Umbilical cord (tissue), 2 donors: ENCODE data around the gene COL3A1. TPM values are rescaled to one million over a fixed set of nuclear protein-coding genes. Genes with fewer than 3 reads are reported as not detected.
A peak's percentile ranks its signal among the peaks of the same experiment; 100 is the strongest.

Experiments used
- DNase-seq: peaks from one replicate; pipeline ENCODE4 v3.0.0-alpha.2; 2015; ENCODE audit warnings: low spot score
- total RNA-seq: library from RNA; depleted of rRNA; stranded (reverse); fragments of >200 nt; gene quantifications from one replicate; pipeline ENCODE4 v1.2.3, GENCODE V29; 2014; ENCODE audit warnings: low replicate concordance; ENCODE audit not compliant: insufficient read depth

The COL3A1 gene
- total RNA-seq, 1 donor from 2014 or later, result 35,960 TPM

DNA sequence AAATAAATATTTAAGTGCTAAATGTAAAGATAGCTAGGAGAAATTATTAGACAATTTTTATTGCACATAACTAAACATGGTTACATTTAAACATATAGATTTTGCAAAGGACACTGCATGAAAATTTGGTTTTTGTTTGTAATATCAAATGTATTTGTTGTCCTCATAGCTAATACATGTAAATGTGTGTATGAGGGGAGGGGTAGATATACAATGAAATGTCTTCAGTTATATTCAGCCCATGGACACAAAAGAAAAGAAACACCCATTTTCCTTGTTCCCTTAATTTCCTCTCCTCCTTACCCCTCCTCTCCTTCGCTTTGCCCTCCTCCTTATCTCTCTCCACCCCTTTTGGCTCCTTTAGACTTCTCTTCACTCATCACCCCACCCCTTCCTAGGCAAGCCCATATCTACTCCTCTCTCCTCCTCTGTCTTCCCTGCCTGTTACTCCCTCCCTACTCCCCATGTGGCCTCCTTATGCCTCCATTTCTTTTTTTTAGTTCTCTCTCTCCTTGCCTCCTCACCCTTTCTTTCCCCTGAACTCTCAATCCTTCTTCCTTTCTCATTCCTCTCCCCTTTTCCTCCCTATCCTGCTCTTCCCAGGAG, 1.4 kb downstream of the COL3A1 start:
- peak; percentile 97 for DNase-seq

DNA sequence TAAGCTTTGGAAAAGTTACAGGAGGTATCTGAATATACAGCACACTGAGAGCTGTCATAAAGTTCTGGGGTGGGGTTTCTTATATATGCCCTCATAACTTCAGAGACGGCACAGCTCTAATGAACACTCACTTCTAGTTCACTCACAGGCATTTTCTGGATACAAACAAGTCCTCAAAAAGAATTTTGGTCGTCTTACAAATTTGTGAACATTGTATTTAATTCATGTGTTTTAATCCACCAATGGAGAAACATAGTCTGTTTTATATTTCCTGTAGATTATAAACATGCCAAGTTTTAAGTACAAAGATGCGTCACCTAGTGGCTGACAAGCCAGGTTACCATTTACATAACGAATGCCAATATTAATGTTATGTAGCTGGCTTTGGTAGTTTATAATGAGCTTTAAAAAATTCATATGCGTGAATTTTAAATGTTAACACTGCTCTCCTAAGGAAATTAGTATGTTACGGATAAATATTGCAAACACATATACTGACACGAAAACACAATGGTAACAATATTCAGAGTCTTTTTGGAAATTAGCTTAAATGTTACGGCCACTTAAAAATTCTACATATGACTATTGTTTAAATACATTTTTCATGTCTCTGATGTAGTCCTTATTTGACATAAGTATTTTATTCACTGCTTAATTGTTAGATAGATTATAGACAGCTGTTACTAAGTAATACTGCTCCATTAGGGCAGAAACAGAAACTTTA, 2.5 kb downstream of the COL3A1 start:
- peak; percentile 80 for DNase-seq

- peak; percentile 44 for DNase-seq
Observed at GRCh38 chr2:188977317-188977716, 3.1 kb downstream of the COL3A1 start.

- DNase-seq, result peak; percentile 92
Observed at GRCh38 chr2:188978291-188979081, 4.3 kb downstream of the COL3A1 start.

GRCh38 chr2:188979187-188980114, 5.3 kb downstream of the COL3A1 start:
- peak; percentile 78 for DNase-seq

DNA sequence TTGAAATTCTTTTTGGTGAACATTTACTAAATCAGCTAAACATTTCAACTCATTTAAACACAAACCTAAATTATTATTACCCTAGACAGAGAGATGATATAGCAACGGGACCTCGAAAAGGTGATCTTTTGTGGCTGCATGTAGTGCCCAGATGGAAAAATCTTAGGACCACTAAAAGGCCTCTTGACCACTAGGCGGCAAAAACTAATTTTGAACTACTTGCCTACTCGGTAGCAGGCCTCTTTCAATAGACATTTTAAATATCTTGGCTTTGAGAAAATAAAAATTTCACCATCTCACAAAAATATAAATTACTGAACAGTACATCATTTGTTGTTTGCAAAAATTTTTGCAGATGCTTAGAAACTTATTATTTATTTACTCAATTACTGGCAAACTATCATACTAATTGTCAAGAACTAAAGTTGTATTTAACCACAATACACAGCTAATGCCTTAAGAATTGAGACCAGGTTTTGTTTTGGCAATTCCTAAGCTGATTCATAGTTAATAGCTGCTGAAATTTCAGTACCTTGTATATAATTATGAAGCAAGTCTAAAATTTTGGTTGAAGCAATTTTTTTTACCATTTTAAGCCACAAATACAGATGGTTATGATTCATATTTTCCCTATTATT, 9.4 kb downstream of the COL3A1 start:
- no peak for DNase-seq

DNA sequence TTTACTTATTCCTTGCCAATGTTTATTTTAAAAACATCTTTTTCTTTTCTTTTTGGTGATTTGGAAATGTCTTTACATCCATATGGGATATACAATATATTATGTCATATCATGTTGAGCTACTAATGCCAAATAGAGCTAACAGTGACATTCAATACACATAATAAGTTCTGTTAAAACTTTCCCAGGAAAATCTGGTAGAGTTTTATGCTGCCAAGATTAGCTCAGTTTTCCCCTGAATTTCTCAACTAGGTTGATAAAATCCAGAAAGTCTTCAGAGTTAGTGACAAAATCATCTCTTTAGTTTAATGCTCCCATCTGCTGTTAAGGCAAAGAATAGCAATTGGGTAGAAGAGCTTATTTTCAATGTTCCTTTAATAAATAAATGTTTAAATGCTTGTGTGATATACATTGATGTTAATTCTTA, 9.9 kb downstream of the COL3A1 start:
- no peak for DNase-seq

- peak; percentile 89 for DNase-seq
Observed at GRCh38 chr2:188984680-188985079, 10.5 kb downstream of the COL3A1 start.

DNA sequence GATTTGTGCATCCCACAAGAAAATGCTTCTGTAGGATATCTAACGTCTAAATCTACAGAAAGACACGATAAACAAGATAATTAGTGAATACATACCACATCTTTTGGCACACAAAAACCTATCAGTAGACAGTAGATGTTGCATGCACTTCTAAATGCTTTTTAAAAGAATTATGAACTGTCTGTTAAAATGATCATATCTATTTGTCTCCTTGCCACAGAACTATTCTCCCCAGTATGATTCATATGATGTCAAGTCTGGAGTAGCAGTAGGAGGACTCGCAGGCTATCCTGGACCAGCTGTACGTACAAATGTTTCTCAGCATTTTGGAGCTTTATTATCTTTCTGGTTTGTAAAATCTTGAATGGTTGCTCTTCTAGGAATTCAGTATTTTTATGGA, 12.7 kb downstream of the COL3A1 start:
- DNase-seq, result no peak

DNA sequence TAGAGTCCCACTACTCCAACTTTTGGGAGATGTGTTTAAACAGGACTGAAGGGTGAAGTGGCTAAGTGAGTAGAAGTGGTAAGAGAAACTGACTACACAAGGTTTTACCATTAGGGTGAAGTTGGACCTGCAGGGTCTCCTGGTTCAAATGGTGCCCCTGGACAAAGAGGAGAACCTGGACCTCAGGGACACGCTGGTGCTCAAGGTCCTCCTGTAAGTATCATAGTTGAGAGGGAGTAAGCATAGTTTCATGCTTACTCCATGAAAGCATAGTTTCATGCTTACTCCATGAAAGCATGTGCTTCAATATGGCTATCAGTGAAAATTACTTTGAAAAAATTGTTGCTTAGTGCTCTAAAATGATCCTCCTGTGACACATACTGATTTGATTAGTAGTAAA, 19.1 kb downstream of the COL3A1 start:
- no peak for DNase-seq

DNA sequence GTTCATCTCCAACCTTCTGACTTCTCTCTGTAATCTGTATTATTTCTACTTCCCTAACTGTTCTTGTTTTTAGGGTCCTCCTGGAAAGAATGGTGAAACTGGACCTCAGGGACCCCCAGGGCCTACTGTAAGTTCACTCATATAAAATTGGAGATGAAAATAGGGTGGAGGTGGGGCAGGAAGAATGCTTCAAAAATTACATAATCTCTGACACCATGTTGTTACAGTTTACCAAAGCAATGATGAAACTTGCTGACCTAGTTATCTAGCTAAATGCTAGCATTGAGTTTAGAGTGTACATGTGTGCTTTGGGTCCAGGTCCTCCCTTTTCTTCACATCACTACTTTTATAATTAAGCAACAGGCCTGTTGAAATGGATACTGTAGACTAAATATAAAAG, 23.1 kb downstream of the COL3A1 start:
- DNase-seq, result peak; percentile 78

DNA sequence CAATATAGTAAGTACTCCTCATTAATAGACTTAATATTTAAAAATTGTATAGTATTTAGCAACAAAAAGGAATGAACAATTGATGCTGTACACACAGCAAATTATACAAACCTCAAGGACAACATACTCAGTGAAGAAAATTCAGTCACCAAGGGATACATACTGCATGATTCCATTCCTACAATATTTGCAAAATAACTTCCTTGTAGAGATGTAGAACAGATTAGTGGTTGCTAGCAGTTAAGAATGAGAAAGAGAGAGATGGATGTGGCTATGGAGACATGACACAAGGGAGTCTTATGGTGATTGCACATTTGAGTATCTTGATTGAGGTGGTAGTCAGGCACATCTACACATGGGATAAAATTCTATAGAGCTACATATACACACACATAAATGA, 26.0 kb downstream of the COL3A1 start:
- DNase-seq, result no peak

GRCh38 chr2:189002079-189002478, 27.9 kb downstream of the COL3A1 start:
- no peak for DNase-seq

DNA sequence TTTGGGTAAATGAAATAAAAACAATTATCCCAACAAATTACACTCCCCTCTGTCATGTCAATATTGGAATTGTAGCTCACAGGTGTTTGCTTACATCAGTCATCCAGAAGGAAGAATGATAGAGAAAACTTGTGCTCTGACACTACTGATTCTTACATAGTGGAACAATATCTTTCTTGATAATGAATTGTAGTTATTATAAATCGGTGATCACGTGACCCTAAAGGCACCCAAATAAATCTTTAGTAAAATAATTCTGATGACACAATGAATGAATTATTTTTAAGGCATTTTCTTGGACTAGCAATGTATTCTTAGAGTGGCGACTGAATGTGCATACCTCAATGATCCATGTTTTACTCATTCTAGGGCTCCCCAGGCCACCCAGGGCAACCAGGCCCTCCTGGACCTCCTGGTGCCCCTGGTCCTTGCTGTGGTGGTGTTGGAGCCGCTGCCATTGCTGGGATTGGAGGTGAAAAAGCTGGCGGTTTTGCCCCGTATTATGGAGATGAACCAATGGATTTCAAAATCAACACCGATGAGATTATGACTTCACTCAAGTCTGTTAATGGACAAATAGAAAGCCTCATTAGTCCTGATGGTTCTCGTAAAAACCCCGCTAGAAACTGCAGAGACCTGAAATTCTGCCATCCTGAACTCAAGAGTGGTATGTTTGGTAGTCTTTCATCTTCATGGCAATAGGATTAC, 34.5 kb downstream of the COL3A1 start:
- peak; percentile 87 for DNase-seq

DNA sequence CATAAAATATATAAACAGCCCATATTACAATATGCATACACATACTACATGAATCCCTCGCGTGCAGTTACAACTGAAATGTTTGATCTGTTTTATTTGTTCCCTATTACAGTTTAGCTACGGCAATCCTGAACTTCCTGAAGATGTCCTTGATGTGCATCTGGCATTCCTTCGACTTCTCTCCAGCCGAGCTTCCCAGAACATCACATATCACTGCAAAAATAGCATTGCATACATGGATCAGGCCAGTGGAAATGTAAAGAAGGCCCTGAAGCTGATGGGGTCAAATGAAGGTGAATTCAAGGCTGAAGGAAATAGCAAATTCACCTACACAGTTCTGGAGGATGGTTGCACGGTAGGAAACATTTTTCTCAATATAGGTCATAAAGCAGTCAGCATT, 36.4 kb downstream of the COL3A1 start:
- peak; percentile 59 for DNase-seq

GRCh38 chr2:189012351-189012750, 38.2 kb downstream of the COL3A1 start:
- DNase-seq, result peak; percentile 23

- peak; percentile 22 for DNase-seq
Observed at GRCh38 chr2:189013031-189013430, 38.9 kb downstream of the COL3A1 start.

GRCh38 chr2:189013671-189014448, 39.7 kb downstream of the COL3A1 start:
- peak; percentile 88 for DNase-seq

- peak; percentile 93 for DNase-seq
Observed at GRCh38 chr2:189014449-189015138, 40.4 kb downstream of the COL3A1 start.
